ENCODE measurements around the gene CAMK2N1.

Gene CAMK2N1

GRCh38 chr1:20443703-20444586 is 42.1 kb downstream of the CAMK2N1 start:
- H3K36me3 ChIP-seq (ENCODE audit: insufficient read depth, low read length), result no peaks in the 10 kb centered on the region
- no peak overlapping the region for H2AFZ ChIP-seq (ENCODE audit: low read depth, low read length)
- H3K4me3 ChIP-seq (ENCODE audit: low read length), result no peak overlapping the region
- no peaks in the 10 kb centered on the region for H3K27me3 ChIP-seq (ENCODE audit: insufficient read depth, low read length)
- no peaks in the 10 kb centered on the region for H3K9me3 ChIP-seq (ENCODE audit: low read length)
- H3K4me1 ChIP-seq (ENCODE audit: insufficient read depth, low read length), result peaks cover 13% of the 10 kb centered on the region

- Histone ChIP-seq H3K27me3 (ENCODE audit: insufficient read depth, low read length) (no peaks in the 10 kb centered on the region), H3K4me3 (ENCODE audit: low read length) (no peak overlapping the region), H2AFZ (ENCODE audit: low read depth, low read length) (no peak overlapping the region), H3K36me3 (ENCODE audit: insufficient read depth, low read length) (no peaks in the 10 kb centered on the region), H3K4me1 (ENCODE audit: insufficient read depth, low read length) (peaks cover 6% of the 10 kb centered on the region), H3K9me3 (ENCODE audit: low read length) (no peaks in the 10 kb centered on the region)
Observed at GRCh38 chr1:20442920-20443625, 42.9 kb downstream of the CAMK2N1 start.

- H2AFZ ChIP-seq (ENCODE audit: low read depth, low read length), result no peak overlapping the region
- no peaks in the 10 kb centered on the region for H3K36me3 ChIP-seq (ENCODE audit: insufficient read depth, low read length)
- H3K27me3 ChIP-seq (ENCODE audit: insufficient read depth, low read length), result no peaks in the 10 kb centered on the region
- H3K4me1 ChIP-seq (ENCODE audit: insufficient read depth, low read length), result no peaks in the 10 kb centered on the region
- no peak overlapping the region for H3K4me3 ChIP-seq (ENCODE audit: low read length)
- no peaks in the 10 kb centered on the region for H3K9me3 ChIP-seq (ENCODE audit: low read length)
Observed at GRCh38 chr1:20440785-20441200, 45.2 kb downstream of the CAMK2N1 start.

GRCh38 chr1:20439282-20439681 is 46.7 kb downstream of the CAMK2N1 start:
- H3K9me3 ChIP-seq (ENCODE audit: low read length), result no peaks in the 10 kb centered on the region
- H3K4me1 ChIP-seq (ENCODE audit: insufficient read depth, low read length), result no peaks in the 10 kb centered on the region
- H3K27me3 ChIP-seq (ENCODE audit: insufficient read depth, low read length), result peaks cover 2% of the 10 kb centered on the region
- H2AFZ ChIP-seq (ENCODE audit: low read depth, low read length), result no peak overlapping the region
- no peak overlapping the region for H3K4me3 ChIP-seq (ENCODE audit: low read length)
- no peaks in the 10 kb centered on the region for H3K36me3 ChIP-seq (ENCODE audit: insufficient read depth, low read length)

- Histone ChIP-seq H3K9me3 (ENCODE audit: low read length) (no peaks in the 10 kb centered on the region), H3K27me3 (ENCODE audit: insufficient read depth, low read length) (peaks cover 2% of the 10 kb centered on the region), H3K36me3 (ENCODE audit: insufficient read depth, low read length) (no peaks in the 10 kb centered on the region), H3K4me1 (ENCODE audit: insufficient read depth, low read length) (no peaks in the 10 kb centered on the region), H3K4me3 (ENCODE audit: low read length) (no peak overlapping the region), H2AFZ (ENCODE audit: low read depth, low read length) (no peak overlapping the region)
Observed at GRCh38 chr1:20437640-20438039, 48.4 kb downstream of the CAMK2N1 start.

GRCh38 chr1:20432891-20433290 is 53.1 kb downstream of the CAMK2N1 start:
- Histone ChIP-seq H3K36me3 (ENCODE audit: insufficient read depth, low read length) (no peaks in the 10 kb centered on the region), H3K9me3 (ENCODE audit: low read length) (no peaks in the 10 kb centered on the region), H3K27me3 (ENCODE audit: insufficient read depth, low read length) (peaks cover 14% of the 10 kb centered on the region), H2AFZ (ENCODE audit: low read depth, low read length) (no peak overlapping the region), H3K4me3 (ENCODE audit: low read length) (no peak overlapping the region), H3K4me1 (ENCODE audit: insufficient read depth, low read length) (no peaks in the 10 kb centered on the region)
